Neuron (in vitro differentiated cells): ENCODE data around the gene PRKCZ.
"Not testable (repeated sequence)": the region's sequence is repeated elsewhere in the genome, so short reads cannot be mapped to it uniquely, and the experiment has no call there.

Experiments used
- H2AFZ ChIP-seq: one replicate; pipeline ENCODE4 v1.6.1; 2013; ENCODE audit warnings: low read depth, mild to moderate bottlenecking, inconsistent platforms, low read length, moderate library complexity
- H3K27me3 ChIP-seq: one replicate; pipeline ENCODE4 v1.6.1; 2013; ENCODE audit warnings: low read length; ENCODE audit not compliant: insufficient read depth
- H3K36me3 ChIP-seq: one replicate; pipeline ENCODE4 v1.6.1; 2013; ENCODE audit warnings: low read length; ENCODE audit not compliant: insufficient read depth
- H3K4me1 ChIP-seq: one replicate; pipeline ENCODE4 v1.6.1; 2013; ENCODE audit warnings: low read length; ENCODE audit not compliant: insufficient read depth
- H3K4me3 ChIP-seq: 2 replicates; pipeline ENCODE4 v1.5.1; 2013; ENCODE audit warnings: mild to moderate bottlenecking, low read length, moderate library complexity
- H3K9me3 ChIP-seq: one replicate; pipeline ENCODE4 v1.6.1; 2013; ENCODE audit warnings: low read length

The PRKCZ gene

GRCh38 chr1:2134621-2135307 lies 84.6 kb downstream of the PRKCZ start:
- Histone ChIP-seq H3K9me3 (no peaks in the 10 kb centered on the region), H3K4me3 (no peak overlapping the region), H3K4me1 (peaks cover 23% of the 10 kb centered on the region), H2AFZ (no peak overlapping the region), H3K27me3 (no peaks in the 10 kb centered on the region), H3K36me3 (no peaks in the 10 kb centered on the region)

GRCh38 chr1:2135441-2135841 lies 85.2 kb downstream of the PRKCZ start:
- Histone ChIP-seq H3K36me3 (no peaks in the 10 kb centered on the region), H3K9me3 (no peaks in the 10 kb centered on the region), H2AFZ (no peak overlapping the region), H3K27me3 (no peaks in the 10 kb centered on the region), H3K4me3 (no peak overlapping the region), H3K4me1 (peaks cover 23% of the 10 kb centered on the region)

DNA sequence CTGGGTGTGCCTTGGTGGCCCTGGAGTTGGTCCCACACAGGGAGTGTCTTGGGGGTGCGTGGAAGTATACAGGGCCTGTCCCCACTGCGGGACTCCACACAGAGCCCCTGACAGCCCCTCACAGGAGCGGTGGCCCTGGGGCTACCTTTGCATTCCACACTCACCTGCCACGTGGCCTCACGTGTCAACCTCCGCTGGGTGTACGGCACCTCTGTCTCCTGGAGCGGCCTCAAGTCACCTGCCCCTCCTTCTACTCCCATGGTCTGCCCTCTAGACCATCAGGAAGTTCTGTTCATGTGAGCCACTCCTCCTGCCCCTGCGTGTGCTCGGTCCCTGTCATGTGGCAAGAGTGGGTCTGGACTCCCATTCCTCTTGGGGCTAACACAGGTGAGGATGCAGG lies 85.7 kb downstream of the PRKCZ start:
- no peaks in the 10 kb centered on the region for H3K9me3 ChIP-seq
- no peaks in the 10 kb centered on the region for H3K27me3 ChIP-seq
- H3K4me3 ChIP-seq = no peak overlapping the region
- peaks cover 23% of the 10 kb centered on the region for H3K4me1 ChIP-seq
- H3K36me3 ChIP-seq = no peaks in the 10 kb centered on the region
- no peak overlapping the region for H2AFZ ChIP-seq

DNA sequence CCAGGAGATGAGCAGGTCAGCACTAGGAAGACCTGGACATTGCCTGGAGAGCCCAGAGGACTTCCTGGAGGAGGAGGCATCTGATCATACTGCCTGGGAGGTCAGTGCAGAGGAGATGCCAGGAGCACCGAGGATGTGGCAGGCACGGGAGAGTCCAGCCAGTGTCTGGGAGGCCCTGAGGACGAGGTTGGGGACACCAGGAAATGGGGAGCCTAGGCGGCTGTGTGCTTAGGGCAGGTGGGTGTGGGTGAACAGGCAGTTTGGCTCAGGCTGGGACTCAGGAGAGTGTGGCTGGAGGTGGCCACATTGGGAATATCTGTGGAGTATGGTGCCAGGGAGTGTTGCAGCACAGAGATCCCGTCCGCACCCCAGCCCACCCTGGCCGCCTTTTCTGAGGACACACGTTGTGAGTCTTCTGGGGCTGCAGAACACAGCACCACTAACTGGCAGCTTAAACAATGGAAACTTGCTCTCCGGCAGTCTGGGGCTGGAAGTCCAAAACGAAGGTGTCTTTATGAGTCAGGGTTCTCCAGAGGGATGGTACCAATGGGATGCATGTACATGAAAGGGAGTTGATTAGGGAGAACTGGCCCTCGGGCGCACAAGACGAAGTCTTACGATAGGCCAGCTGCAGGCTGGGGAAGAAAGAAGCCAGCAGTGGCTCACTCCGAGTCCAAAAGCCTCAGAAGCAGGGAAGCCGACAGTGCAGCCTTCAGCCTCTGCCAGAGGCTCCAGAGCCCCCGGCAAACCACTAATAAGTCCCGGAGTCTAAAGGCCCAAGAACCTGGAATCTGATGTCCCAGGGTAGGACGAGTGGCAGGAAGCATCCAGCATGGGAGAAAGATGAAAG lies 86.4 kb downstream of the PRKCZ start:
- H3K9me3 ChIP-seq = no peaks in the 10 kb centered on the region
- H2AFZ ChIP-seq = no peak overlapping the region
- no peak overlapping the region for H3K4me3 ChIP-seq
- H3K27me3 ChIP-seq = no peaks in the 10 kb centered on the region
- no peaks in the 10 kb centered on the region for H3K36me3 ChIP-seq
- peaks cover 23% of the 10 kb centered on the region for H3K4me1 ChIP-seq

GRCh38 chr1:2137257-2138121 lies 87.3 kb downstream of the PRKCZ start:
- Histone ChIP-seq H3K4me3 (no peak overlapping the region), H3K27me3 (no peaks in the 10 kb centered on the region), H3K36me3 (no peaks in the 10 kb centered on the region), H3K4me1 (peaks cover 23% of the 10 kb centered on the region), H3K9me3 (no peaks in the 10 kb centered on the region), H2AFZ (no peak overlapping the region)

GRCh38 chr1:2139156-2139555 lies 88.9 kb downstream of the PRKCZ start:
- peaks cover 20% of the 10 kb centered on the region for H3K4me1 ChIP-seq
- not testable (repeated sequence) for H3K9me3 ChIP-seq, H2AFZ ChIP-seq, H3K4me3 ChIP-seq, H3K27me3 ChIP-seq, H3K36me3 ChIP-seq

- Histone ChIP-seq H3K36me3 (no peaks in the 10 kb centered on the region), H2AFZ (no peak overlapping the region), H3K27me3 (no peaks in the 10 kb centered on the region), H3K4me3 (no peak overlapping the region), H3K4me1 (peaks cover 3% of the 10 kb centered on the region), H3K9me3 (no peaks in the 10 kb centered on the region)
These were observed 90.8 kb downstream of the PRKCZ start for GRCh38 chr1:2141025-2141424.

DNA sequence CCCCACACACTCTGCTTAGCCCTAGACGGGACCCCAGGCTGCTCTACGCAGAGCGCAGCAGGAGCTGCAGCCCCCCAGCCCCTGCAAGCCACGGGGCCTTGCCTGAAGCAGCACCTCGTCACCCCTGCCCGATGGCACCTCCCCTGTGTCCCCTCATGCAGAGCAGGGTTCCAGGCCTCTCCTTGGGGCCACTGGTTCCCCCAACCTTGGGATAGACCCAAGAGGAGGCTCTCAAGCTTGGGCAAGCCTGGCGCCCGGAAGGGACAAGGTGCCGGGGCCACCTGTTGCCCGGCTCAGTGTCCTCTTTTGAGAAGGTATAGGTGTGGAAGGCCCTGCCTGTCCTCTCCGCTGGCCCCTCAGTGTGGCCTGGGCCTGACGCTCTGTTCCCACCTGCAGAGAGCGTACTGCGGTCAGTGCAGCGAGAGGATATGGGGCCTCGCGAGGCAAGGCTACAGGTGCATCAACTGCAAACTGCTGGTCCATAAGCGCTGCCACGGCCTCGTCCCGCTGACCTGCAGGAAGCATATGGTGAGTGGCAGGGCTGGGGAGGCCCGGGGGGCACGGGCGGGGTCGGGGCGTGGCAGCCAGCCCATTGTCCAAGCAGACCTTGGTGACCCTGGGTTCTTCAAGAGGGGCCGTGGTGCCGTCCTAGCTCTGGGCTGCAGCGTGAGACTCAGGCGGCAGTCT lies 93.7 kb downstream of the PRKCZ start:
- H3K4me1 ChIP-seq = no peaks in the 10 kb centered on the region
- H3K27me3 ChIP-seq = no peaks in the 10 kb centered on the region
- peaks cover 3% of the 10 kb centered on the region for H3K9me3 ChIP-seq
- H2AFZ ChIP-seq = no peak overlapping the region
- H3K4me3 ChIP-seq = no peak overlapping the region
- no peaks in the 10 kb centered on the region for H3K36me3 ChIP-seq

- no peaks in the 10 kb centered on the region for H3K27me3 ChIP-seq
- H3K36me3 ChIP-seq = no peaks in the 10 kb centered on the region
- H3K4me1 ChIP-seq = no peaks in the 10 kb centered on the region
- H3K9me3 ChIP-seq = peaks cover 3% of the 10 kb centered on the region
- H2AFZ ChIP-seq = no peak overlapping the region
- H3K4me3 ChIP-seq = no peak overlapping the region
These were observed 94.4 kb downstream of the PRKCZ start for GRCh38 chr1:2144501-2145090.

DNA sequence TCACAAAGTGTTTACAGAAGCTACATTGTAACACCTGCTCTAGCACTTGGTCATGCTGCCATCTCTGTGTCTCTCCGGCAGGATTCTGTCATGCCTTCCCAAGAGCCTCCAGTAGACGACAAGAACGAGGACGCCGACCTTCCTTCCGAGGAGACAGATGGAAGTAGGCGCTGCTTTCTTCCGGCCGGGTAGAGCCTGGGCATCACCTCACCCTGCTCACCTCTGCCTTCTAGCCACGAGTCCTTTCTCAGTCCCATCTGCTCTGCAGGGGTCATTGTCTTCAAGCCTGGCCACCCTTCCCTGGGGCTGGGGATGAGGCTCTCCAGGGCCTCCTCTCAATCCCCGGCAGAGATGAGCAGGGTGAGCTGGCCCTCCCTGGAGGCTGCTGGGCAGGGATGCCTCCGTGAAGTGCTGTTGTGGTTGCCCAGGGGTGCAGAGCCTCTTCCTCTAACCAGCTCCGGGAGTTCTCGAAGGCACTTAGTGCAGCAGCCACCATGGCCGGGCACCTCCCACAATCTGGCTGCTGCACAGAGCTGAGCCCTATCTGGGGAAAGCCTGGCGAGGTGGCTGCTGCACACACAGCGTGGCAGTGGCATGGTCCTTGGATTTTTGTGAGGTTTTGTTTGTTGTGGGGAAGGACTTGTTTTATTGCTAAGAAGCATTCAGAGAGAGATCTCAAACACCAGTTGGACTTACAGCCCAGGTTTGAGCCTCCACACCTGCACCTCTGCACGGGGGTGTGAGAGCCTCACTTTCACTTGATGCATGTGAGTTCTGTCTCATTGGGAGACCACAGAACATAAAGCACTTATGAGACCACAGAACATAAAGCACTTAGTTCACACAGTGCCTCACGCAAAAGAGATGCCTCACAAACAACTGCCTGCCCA lies 96.0 kb downstream of the PRKCZ start:
- no peak overlapping the region for H2AFZ ChIP-seq
- H3K4me3 ChIP-seq = no peak overlapping the region
- H3K27me3 ChIP-seq = no peaks in the 10 kb centered on the region
- H3K36me3 ChIP-seq = no peaks in the 10 kb centered on the region
- H3K9me3 ChIP-seq = peaks cover 3% of the 10 kb centered on the region
- no peaks in the 10 kb centered on the region for H3K4me1 ChIP-seq

GRCh38 chr1:2146836-2147517 lies 96.8 kb downstream of the PRKCZ start:
- no peaks in the 10 kb centered on the region for H3K27me3 ChIP-seq
- no peak overlapping the region for H2AFZ ChIP-seq
- peaks cover 3% of the 10 kb centered on the region for H3K9me3 ChIP-seq
- H3K4me3 ChIP-seq = no peak overlapping the region
- no peaks in the 10 kb centered on the region for H3K36me3 ChIP-seq
- no peaks in the 10 kb centered on the region for H3K4me1 ChIP-seq
